ENCODE results near the gene CTSO.
"Not testable (repeated sequence)": the region's sequence is repeated elsewhere in the genome, so short reads cannot be mapped to it uniquely, and the experiment has no call there.

Gene CTSO

GRCh38 chr4:155941820-155942219 lies 11.8 kb downstream of the CTSO start:
- Histone ChIP-seq H3K14ac (ENCODE audit: low read length in 2 of 2) (no peak overlapping the region), H3K4me2 (ENCODE audit: low read length, poor library complexity, severe bottlenecking) (no peak overlapping the region), H3K9ac (ENCODE audit: low read length) (no peak overlapping the region), H3K4me1 (ENCODE audit: control insufficient read depth, insufficient read depth, low read depth, low read length) (no peaks in the 10 kb centered on the region), H2BK5ac (ENCODE audit: low read depth, low read length, poor library complexity, severe bottlenecking) (no peak overlapping the region), H4K8ac (ENCODE audit: low read length) (no peak overlapping the region), H3K18ac (ENCODE audit: low read depth in 1 of 2, low read length in 2 of 2) (no peak overlapping the region), H3K27ac (ENCODE audit: low read length, poor library complexity, severe bottlenecking) (no peak overlapping the region), H3K4ac (ENCODE audit: low read depth in 1 of 2, low read length in 2 of 2) (no peak overlapping the region), H2BK12ac (ENCODE audit: low read length in 2 of 2) (no peak overlapping the region), H3K4me3 (ENCODE audit: insufficient read depth in 1 of 2, low read depth in 1 of 2, low read length in 2 of 2) (no peak overlapping the region), H3K27me3 (ENCODE audit: control insufficient read depth in 1 of 2, insufficient read depth in 1 of 2, low read length in 2 of 2) (no peaks in the 10 kb centered on the region), H4K91ac (ENCODE audit: low read length) (no peak overlapping the region), H2AFZ (ENCODE audit: low read depth, low read length) (no peak overlapping the region), H3K23ac (ENCODE audit: low read length in 2 of 2) (no peak overlapping the region), H3K79me1 (replicated peaks; ENCODE audit: low read length, poor library complexity, severe bottlenecking) (no peaks in the 10 kb centered on the region), H2BK120ac (ENCODE audit: low read depth, low read length) (no peak overlapping the region), H2AK5ac (ENCODE audit: low read length, severe bottlenecking) (no peak overlapping the region), H3K36me3 (ENCODE audit: control insufficient read depth in 1 of 2, insufficient read depth in 2 of 2, low read depth in 1 of 2, low read length in 2 of 2) (peaks cover 0 to 37% of the 10 kb centered on the region in 2 experiments), H2BK15ac (ENCODE audit: low read depth, poor library complexity, severe bottlenecking) (no peak overlapping the region), H3K9me3 (ENCODE audit: control insufficient read depth, low read length) (no peaks in the 10 kb centered on the region)
- DNase-seq = no peak
- WGBS = no CpG with 5 or more reads among the region's 1 CpG

- H3K9me3 ChIP-seq (ENCODE audit: control insufficient read depth, low read length) = no peaks in the 10 kb centered on the region
- H3K4me1 ChIP-seq (ENCODE audit: control insufficient read depth, insufficient read depth, low read depth, low read length) = no peaks in the 10 kb centered on the region
- H2BK120ac ChIP-seq (ENCODE audit: low read depth, low read length) = no peak overlapping the region
- H2BK12ac ChIP-seq (ENCODE audit: low read length in 2 of 2) = peak overlapping the region in 1 of 2 experiments; percentile 84
- peak overlapping the region; percentile 27 for H4K91ac ChIP-seq (ENCODE audit: low read length)
- peak overlapping the region; percentile 77 for H4K8ac ChIP-seq (ENCODE audit: low read length)
- no peaks in the 10 kb centered on the region for H3K27me3 ChIP-seq (ENCODE audit: control insufficient read depth in 1 of 2, insufficient read depth in 1 of 2, low read length in 2 of 2)
- H3K4ac ChIP-seq (ENCODE audit: low read depth in 1 of 2, low read length in 2 of 2) = peak overlapping the region in 1 of 2 experiments; percentile 20
- H3K23ac ChIP-seq (ENCODE audit: low read length in 2 of 2) = no peak overlapping the region
- no peak for DNase-seq
- H2BK5ac ChIP-seq (ENCODE audit: low read depth, low read length, poor library complexity, severe bottlenecking) = no peak overlapping the region
- no peak overlapping the region for H3K4me3 ChIP-seq (ENCODE audit: insufficient read depth in 1 of 2, low read depth in 1 of 2, low read length in 2 of 2)
- H2AFZ ChIP-seq (ENCODE audit: low read depth, low read length) = no peak overlapping the region
- H3K79me1 ChIP-seq (replicated peaks; ENCODE audit: low read length, poor library complexity, severe bottlenecking) = no peaks in the 10 kb centered on the region
- H3K9ac ChIP-seq (ENCODE audit: low read length) = no peak overlapping the region
- peak overlapping the region in 1 of 2 experiments; percentile 40 for H3K18ac ChIP-seq (ENCODE audit: low read depth in 1 of 2, low read length in 2 of 2)
- H3K27ac ChIP-seq (ENCODE audit: low read length, poor library complexity, severe bottlenecking) = no peak overlapping the region
- no peak overlapping the region for H2AK5ac ChIP-seq (ENCODE audit: low read length, severe bottlenecking)
- H3K14ac ChIP-seq (ENCODE audit: low read length in 2 of 2) = peak overlapping the region in 1 of 2 experiments; percentile 41
- WGBS = 96% methylated on average over 6 of the region's 6 CpGs
- no peak overlapping the region for H2BK15ac ChIP-seq (ENCODE audit: low read depth, poor library complexity, severe bottlenecking)
- peaks cover 0 to 37% of the 10 kb centered on the region in 2 experiments for H3K36me3 ChIP-seq (ENCODE audit: control insufficient read depth in 1 of 2, insufficient read depth in 2 of 2, low read depth in 1 of 2, low read length in 2 of 2)
- no peak overlapping the region for H3K4me2 ChIP-seq (ENCODE audit: low read length, poor library complexity, severe bottlenecking)
Measured at GRCh38 chr4:155941085-155941790, 12.4 kb downstream of the CTSO start.

GRCh38 chr4:155935389-155935986 lies 18.2 kb downstream of the CTSO start:
- Histone ChIP-seq H3K4me3 (ENCODE audit: insufficient read depth in 1 of 2, low read depth in 1 of 2, low read length in 2 of 2) (no peak overlapping the region), H2BK120ac (ENCODE audit: low read depth, low read length) (no peak overlapping the region), H2BK15ac (ENCODE audit: low read depth, poor library complexity, severe bottlenecking) (no peak overlapping the region), H4K91ac (ENCODE audit: low read length) (peak overlapping the region; percentile 23), H3K18ac (ENCODE audit: low read depth in 1 of 2, low read length in 2 of 2) (peak overlapping the region in 1 of 2 experiments; percentile 60), H3K9ac (ENCODE audit: low read length) (no peak overlapping the region), H3K4me2 (ENCODE audit: low read length, poor library complexity, severe bottlenecking) (no peak overlapping the region), H3K27ac (ENCODE audit: low read length, poor library complexity, severe bottlenecking) (no peak overlapping the region), H2AFZ (ENCODE audit: low read depth, low read length) (no peak overlapping the region), H3K14ac (ENCODE audit: low read length in 2 of 2) (no peak overlapping the region), H3K4me1 (ENCODE audit: control insufficient read depth, insufficient read depth, low read depth, low read length) (no peaks in the 10 kb centered on the region), H4K8ac (ENCODE audit: low read length) (peak overlapping the region; percentile 13), H3K4ac (ENCODE audit: low read depth in 1 of 2, low read length in 2 of 2) (no peak overlapping the region), H2AK5ac (ENCODE audit: low read length, severe bottlenecking) (no peak overlapping the region), H3K27me3 (ENCODE audit: control insufficient read depth in 1 of 2, insufficient read depth in 1 of 2, low read length in 2 of 2) (no peaks in the 10 kb centered on the region), H3K79me1 (replicated peaks; ENCODE audit: low read length, poor library complexity, severe bottlenecking) (no peaks in the 10 kb centered on the region), H2BK12ac (ENCODE audit: low read length in 2 of 2) (no peak overlapping the region), H2BK5ac (ENCODE audit: low read depth, low read length, poor library complexity, severe bottlenecking) (no peak overlapping the region), H3K23ac (ENCODE audit: low read length in 2 of 2) (no peak overlapping the region), H3K9me3 (ENCODE audit: control insufficient read depth, low read length) (no peaks in the 10 kb centered on the region), H3K36me3 (ENCODE audit: control insufficient read depth in 1 of 2, insufficient read depth in 2 of 2, low read depth in 1 of 2, low read length in 2 of 2) (peaks cover 0 to 28% of the 10 kb centered on the region in 2 experiments)
- no peak for DNase-seq
- 81% methylated on average over 4 of the region's 4 CpGs for WGBS

- H2BK12ac ChIP-seq (ENCODE audit: low read length in 2 of 2); H2BK120ac ChIP-seq (ENCODE audit: low read depth, low read length); H3K27ac ChIP-seq (ENCODE audit: low read length, poor library complexity, severe bottlenecking); H3K18ac ChIP-seq (ENCODE audit: low read depth in 1 of 2, low read length in 2 of 2); H2BK15ac ChIP-seq (ENCODE audit: low read depth, poor library complexity, severe bottlenecking); H4K8ac ChIP-seq (ENCODE audit: low read length); DNase-seq; H3K9ac ChIP-seq (ENCODE audit: low read length); H3K79me1 ChIP-seq (replicated peaks; ENCODE audit: low read length, poor library complexity, severe bottlenecking); H4K91ac ChIP-seq (ENCODE audit: low read length); H2BK5ac ChIP-seq (ENCODE audit: low read depth, low read length, poor library complexity, severe bottlenecking); H3K4me2 ChIP-seq (ENCODE audit: low read length, poor library complexity, severe bottlenecking); H3K23ac ChIP-seq (ENCODE audit: low read length in 2 of 2); H3K14ac ChIP-seq (ENCODE audit: low read length in 2 of 2); H3K4ac ChIP-seq (ENCODE audit: low read depth in 1 of 2, low read length in 2 of 2); H2AFZ ChIP-seq (ENCODE audit: low read depth, low read length); H3K4me3 ChIP-seq (ENCODE audit: insufficient read depth in 1 of 2, low read depth in 1 of 2, low read length in 2 of 2); H3K4me1 ChIP-seq (ENCODE audit: control insufficient read depth, insufficient read depth, low read depth, low read length); H3K27me3 ChIP-seq (ENCODE audit: control insufficient read depth in 1 of 2, insufficient read depth in 1 of 2, low read length in 2 of 2); H2AK5ac ChIP-seq (ENCODE audit: low read length, severe bottlenecking); H3K9me3 ChIP-seq (ENCODE audit: control insufficient read depth, low read length): not testable (repeated sequence)
- WGBS = 93% methylated on average over 3 of the region's 4 CpGs
- H3K36me3 ChIP-seq (ENCODE audit: control insufficient read depth in 1 of 2, insufficient read depth in 2 of 2, low read depth in 1 of 2, low read length in 2 of 2) = peaks cover 0 to 24% of the 10 kb centered on the region in 2 experiments
Measured at GRCh38 chr4:155934634-155935033, 19.0 kb downstream of the CTSO start.

Data from mesenchymal stem cell (in vitro differentiated cells and primary cell).